ENCODE measurements around the gene GH2.

DNA sequence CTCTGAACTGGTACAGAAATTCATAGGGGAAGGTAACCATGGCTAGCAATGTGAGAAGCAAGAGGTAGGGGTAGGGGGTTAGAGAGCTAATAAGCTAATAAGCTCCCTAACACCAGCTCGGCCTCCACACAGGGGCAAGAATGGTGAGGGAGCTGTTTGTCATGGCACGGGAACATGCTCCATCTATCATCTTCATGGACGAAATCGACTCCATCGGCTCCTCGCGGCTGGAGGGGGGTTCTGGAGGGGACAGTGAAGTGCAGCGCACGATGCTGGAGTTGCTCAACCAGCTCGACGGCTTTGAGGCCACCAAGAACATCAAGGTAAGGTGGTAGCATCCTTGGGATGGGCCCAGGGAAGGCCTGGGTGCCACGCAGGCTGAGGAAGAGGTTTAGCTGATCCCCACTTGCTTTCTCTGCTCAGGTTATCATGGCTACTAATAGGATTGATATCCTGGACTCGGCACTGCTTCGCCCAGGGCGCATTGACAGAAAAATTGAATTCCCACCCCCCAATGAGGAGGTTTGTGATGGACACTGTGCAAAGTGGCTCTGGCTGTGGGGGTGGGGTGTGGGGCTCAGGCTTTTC, 50.7 kb downstream of the GH2 start:
- TF ChIP-seq, protein P1, sequence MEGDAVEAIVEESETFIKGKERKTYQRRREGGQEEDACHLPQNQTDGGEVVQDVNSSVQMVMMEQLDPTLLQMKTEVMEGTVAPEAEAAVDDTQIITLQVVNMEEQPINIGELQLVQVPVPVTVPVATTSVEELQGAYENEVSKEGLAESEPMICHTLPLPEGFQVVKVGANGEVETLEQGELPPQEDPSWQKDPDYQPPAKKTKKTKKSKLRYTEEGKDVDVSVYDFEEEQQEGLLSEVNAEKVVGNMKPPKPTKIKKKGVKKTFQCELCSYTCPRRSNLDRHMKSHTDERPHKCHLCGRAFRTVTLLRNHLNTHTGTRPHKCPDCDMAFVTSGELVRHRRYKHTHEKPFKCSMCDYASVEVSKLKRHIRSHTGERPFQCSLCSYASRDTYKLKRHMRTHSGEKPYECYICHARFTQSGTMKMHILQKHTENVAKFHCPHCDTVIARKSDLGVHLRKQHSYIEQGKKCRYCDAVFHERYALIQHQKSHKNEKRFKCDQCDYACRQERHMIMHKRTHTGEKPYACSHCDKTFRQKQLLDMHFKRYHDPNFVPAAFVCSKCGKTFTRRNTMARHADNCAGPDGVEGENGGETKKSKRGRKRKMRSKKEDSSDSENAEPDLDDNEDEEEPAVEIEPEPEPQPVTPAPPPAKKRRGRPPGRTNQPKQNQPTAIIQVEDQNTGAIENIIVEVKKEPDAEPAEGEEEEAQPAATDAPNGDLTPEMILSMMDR (IDR thresholded peaks at IDR 0.05), result no peak
- TF ChIP-seq ZFX (IDR thresholded peaks at IDR 0.05; ENCODE audit: borderline replicate concordance), result no peak
